ENCODE results near the gene KRT39.

DNA sequence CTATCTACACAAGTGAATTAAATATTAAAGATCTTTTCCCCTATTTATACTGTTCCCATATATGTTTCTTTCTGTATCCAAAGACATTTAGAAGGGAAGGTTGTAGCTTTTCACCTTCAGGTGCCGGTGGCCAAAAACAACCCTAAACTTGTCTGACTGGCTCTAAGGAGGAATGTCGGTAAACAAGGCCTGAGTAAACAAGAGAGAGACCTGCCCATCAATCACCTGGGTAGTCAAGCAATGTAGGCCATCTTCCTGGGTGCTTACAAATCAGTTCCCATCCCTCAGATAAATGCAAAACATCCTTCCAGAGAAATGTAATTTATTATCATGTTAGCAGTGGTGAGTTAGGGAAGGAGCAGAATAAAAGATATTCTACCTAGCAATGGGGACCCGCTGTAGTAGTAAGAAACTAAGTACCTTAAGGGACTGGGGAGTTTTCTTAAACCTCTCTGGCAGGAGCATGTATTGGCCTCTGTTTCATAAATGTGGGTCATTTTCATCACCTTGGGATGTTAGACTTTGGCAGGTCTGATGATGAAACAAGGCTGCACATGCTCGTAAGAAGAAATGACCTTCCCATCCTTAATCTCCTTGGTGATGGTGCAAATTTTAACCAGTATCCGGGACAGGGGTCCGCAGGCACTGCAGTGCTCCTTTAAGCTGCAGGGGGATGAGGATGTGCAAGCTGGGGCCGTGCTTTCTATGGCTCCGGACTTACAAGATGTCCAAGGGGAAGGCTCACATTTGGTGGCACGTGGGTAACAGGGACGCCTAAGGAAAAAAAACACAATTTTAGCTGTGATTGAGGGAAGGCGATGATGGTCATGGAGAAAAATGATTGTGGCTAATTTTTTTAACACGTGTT is 8.4 kb downstream of the KRT39 start:
- no peak for TF ChIP-seq CTCF (IDR thresholded peaks at IDR 0.05; ENCODE audit: extremely low read depth in 1 of 2, insufficient read depth in 1 of 2, low read depth in 1 of 2, low read length in 2 of 2)
- TF ChIP-seq, protein P1, sequence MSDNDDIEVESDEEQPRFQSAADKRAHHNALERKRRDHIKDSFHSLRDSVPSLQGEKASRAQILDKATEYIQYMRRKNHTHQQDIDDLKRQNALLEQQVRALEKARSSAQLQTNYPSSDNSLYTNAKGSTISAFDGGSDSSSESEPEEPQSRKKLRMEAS (IDR thresholded peaks at IDR 0.05; ENCODE audit: insufficient read depth, insufficient read length): no peak
- no peak for TF ChIP-seq POLR2A (IDR thresholded peaks at IDR 0.05; ENCODE audit: low read depth, low read length)
- TF ChIP-seq FOS (IDR thresholded peaks at IDR 0.05; ENCODE audit: borderline replicate concordance, insufficient read depth, low read length): no peak
- TF ChIP-seq MYC (IDR thresholded peaks at IDR 0.05; ENCODE audit: low read depth, low read length): no peak
- TF ChIP-seq EZH2 (IDR thresholded peaks at IDR 0.05; ENCODE audit: borderline replicate concordance, low read depth, low read length, severe bottlenecking): no peak
- no peak for TF ChIP-seq POLR2AphosphoS5 (IDR thresholded peaks at IDR 0.05; ENCODE audit: insufficient read depth, low read depth, low read length)
- no peak for TF ChIP-seq JUN (IDR thresholded peaks at IDR 0.05; ENCODE audit: borderline replicate concordance, insufficient read depth, insufficient read length, low read depth)

Measured in endothelial cell of umbilical vein (primary cell).